ENCODE results near the gene KRT14.

- TF ChIP-seq POLR2A (IDR thresholded peaks at IDR 0.05) (no peak), CTCF (IDR thresholded peaks at IDR 0.05) (no peak)
These were observed 7.7 kb upstream of the KRT14 start for GRCh38 chr17:41594363-41594915.

Data from body of pancreas (tissue), 4 donors.